Measurements from ENCODE around the gene STIM1. TPM values are rescaled to one million over a fixed set of nuclear protein-coding genes. Genes with fewer than 3 reads are reported as not detected.

Gene STIM1
- total RNA-seq, 1 donor: 57.9 TPM

GRCh38 chr11:3825473-3826154, 29.9 kb upstream of the STIM1 start:
- H3K27ac ChIP-seq (ENCODE audit: low read depth, low read length): no peak overlapping the region
- H3K27me3 ChIP-seq (ENCODE audit: insufficient read depth, low read length): no peaks in the 10 kb centered on the region
- peaks cover 19% of the 10 kb centered on the region for H4K20me1 ChIP-seq (ENCODE audit: insufficient read depth, low read length)
- H2AFZ ChIP-seq (ENCODE audit: low read length): no peak overlapping the region
- DNase-seq (ENCODE audit: insufficient read length, low spot score, missing footprints): peak; percentile 39
- H3K9me3 ChIP-seq (ENCODE audit: low read depth, low read length): no peaks in the 10 kb centered on the region
- H3K4me2 ChIP-seq (ENCODE audit: insufficient read depth, low read length): no peak overlapping the region
- H3K4me1 ChIP-seq (ENCODE audit: insufficient read depth, low read length): peaks cover 7% of the 10 kb centered on the region
- H3K79me2 ChIP-seq (ENCODE audit: insufficient read depth, low read length): peaks cover 28% of the 10 kb centered on the region
- no peak for TF ChIP-seq CTCF (IDR thresholded peaks at IDR 0.05; ENCODE audit: extremely low read depth, low read depth, low read length)
- peaks cover 35% of the 10 kb centered on the region for H3K36me3 ChIP-seq (ENCODE audit: insufficient read depth, low read length)
- no peak overlapping the region for H3K4me3 ChIP-seq (ENCODE audit: insufficient read depth, low read length)

DNA sequence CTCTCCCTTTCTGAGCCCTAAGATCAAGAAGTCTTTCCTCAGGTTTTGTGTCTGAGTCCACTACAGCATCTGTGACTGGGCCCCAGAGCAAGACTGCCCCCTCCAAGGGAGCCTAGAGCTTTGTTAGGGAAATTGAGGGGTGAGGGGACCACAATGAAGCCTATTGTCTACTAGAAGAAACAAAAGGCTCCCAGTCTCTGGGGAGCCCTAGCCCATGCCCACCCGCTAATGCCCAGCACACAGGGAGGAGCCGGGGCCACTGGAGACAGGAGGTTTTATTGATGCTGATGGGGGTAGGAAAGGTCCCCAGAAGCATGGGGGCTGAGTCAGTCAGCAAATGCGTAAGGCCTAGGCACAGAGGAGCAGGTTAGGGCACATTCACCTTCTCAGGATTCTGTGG, 28.7 kb upstream of the STIM1 start:
- H4K20me1 ChIP-seq (ENCODE audit: insufficient read depth, low read length): peaks cover 28% of the 10 kb centered on the region
- H3K4me1 ChIP-seq (ENCODE audit: insufficient read depth, low read length): peaks cover 7% of the 10 kb centered on the region
- peak; percentile 66 for DNase-seq (ENCODE audit: insufficient read length, low spot score, missing footprints)
- H3K27ac ChIP-seq (ENCODE audit: low read depth, low read length): no peak overlapping the region
- H3K9me3 ChIP-seq (ENCODE audit: low read depth, low read length): no peaks in the 10 kb centered on the region
- peaks cover 38% of the 10 kb centered on the region for H3K36me3 ChIP-seq (ENCODE audit: insufficient read depth, low read length)
- no peak overlapping the region for H2AFZ ChIP-seq (ENCODE audit: low read length)
- TF ChIP-seq CTCF (IDR thresholded peaks at IDR 0.05; ENCODE audit: extremely low read depth, low read depth, low read length): no peak
- peaks cover 39% of the 10 kb centered on the region for H3K79me2 ChIP-seq (ENCODE audit: insufficient read depth, low read length)
- no peaks in the 10 kb centered on the region for H3K27me3 ChIP-seq (ENCODE audit: insufficient read depth, low read length)
- no peak overlapping the region for H3K4me3 ChIP-seq (ENCODE audit: insufficient read depth, low read length)
- no peak overlapping the region for H3K4me2 ChIP-seq (ENCODE audit: insufficient read depth, low read length)

DNA sequence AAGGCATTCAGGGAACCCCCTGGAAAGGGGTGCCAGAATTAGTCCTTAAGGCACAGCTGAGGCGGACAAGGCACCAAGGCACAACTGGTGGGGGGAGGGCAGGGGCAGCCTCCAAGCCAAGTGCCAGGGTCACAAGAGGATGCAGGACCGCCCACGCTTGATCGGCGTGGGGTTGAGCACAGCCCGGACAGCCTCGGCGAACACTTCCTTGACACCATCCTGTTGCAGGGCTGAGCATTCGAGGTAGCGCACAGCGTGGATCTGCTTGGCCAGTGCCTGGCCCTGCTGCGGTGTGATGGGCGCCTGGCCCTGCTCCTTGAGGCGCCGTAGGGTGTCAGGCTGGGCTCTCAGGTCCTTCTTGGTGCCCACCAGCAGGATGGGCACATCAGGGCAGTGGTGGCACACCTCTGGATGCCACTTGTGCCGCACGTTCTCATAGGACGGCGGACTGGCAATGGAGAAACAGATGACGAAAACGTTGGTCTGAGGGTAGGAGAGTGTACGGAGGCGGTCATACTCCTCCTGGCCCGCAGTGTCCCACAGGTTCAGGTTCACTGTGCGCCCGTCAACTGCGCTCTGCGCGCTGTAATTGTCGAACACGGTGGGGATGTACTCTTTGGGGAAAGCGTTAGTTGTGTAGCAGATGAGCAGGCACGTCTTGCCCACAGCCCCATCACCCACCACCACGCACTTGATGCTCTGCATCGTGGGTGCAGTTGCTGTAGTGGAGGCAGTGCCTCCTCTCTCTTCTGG, 27.9 kb upstream of the STIM1 start:
- no peaks in the 10 kb centered on the region for H3K9me3 ChIP-seq (ENCODE audit: low read depth, low read length)
- no peak overlapping the region for H2AFZ ChIP-seq (ENCODE audit: low read length)
- H3K27me3 ChIP-seq (ENCODE audit: insufficient read depth, low read length): no peaks in the 10 kb centered on the region
- no peak overlapping the region for H3K27ac ChIP-seq (ENCODE audit: low read depth, low read length)
- DNase-seq (ENCODE audit: insufficient read length, low spot score, missing footprints): peak; percentile 30
- peaks cover 37% of the 10 kb centered on the region for H4K20me1 ChIP-seq (ENCODE audit: insufficient read depth, low read length)
- peaks cover 7% of the 10 kb centered on the region for H3K4me1 ChIP-seq (ENCODE audit: insufficient read depth, low read length)
- H3K36me3 ChIP-seq (ENCODE audit: insufficient read depth, low read length): peaks cover 38% of the 10 kb centered on the region
- no peak overlapping the region for H3K4me2 ChIP-seq (ENCODE audit: insufficient read depth, low read length)
- no peak overlapping the region for H3K4me3 ChIP-seq (ENCODE audit: insufficient read depth, low read length)
- H3K79me2 ChIP-seq (ENCODE audit: insufficient read depth, low read length): peaks cover 48% of the 10 kb centered on the region
- TF ChIP-seq CTCF (IDR thresholded peaks at IDR 0.05; ENCODE audit: extremely low read depth, low read depth, low read length): no peak

DNA sequence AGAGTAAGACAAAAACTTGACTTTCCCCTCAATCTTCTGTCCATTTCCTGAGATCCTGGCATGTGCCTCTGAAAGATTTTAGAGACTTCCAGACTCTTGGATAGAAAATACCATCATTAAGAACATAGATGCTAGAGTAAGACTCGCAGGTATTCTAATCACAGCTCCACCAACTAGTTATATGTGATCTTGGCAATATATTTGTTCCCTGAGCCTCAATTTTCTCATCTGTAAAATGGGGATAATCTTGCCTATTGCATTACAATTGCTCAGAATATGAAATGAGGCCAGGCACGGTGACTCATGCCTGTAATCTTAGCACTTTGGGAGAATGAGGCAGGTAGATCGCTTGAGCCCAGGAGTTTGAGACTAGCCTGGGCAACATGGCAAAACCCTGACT, 25.4 kb upstream of the STIM1 start:
- H4K20me1 ChIP-seq (ENCODE audit: insufficient read depth, low read length): peaks cover 56% of the 10 kb centered on the region

More for the DNA sequence above, 25.4 kb upstream of the STIM1 start:
- H3K4me3 ChIP-seq (ENCODE audit: insufficient read depth, low read length): no peak overlapping the region
- no peak overlapping the region for H3K27ac ChIP-seq (ENCODE audit: low read depth, low read length)
- H3K9me3 ChIP-seq (ENCODE audit: low read depth, low read length): no peaks in the 10 kb centered on the region
- H3K79me2 ChIP-seq (ENCODE audit: insufficient read depth, low read length): peaks cover 73% of the 10 kb centered on the region
- no peak overlapping the region for H2AFZ ChIP-seq (ENCODE audit: low read length)
- DNase-seq (ENCODE audit: insufficient read length, low spot score, missing footprints): no peak
- no peak for TF ChIP-seq CTCF (IDR thresholded peaks at IDR 0.05; ENCODE audit: extremely low read depth, low read depth, low read length)
- H3K36me3 ChIP-seq (ENCODE audit: insufficient read depth, low read length): peaks cover 38% of the 10 kb centered on the region
- peaks cover 4% of the 10 kb centered on the region for H3K4me1 ChIP-seq (ENCODE audit: insufficient read depth, low read length)
- no peaks in the 10 kb centered on the region for H3K27me3 ChIP-seq (ENCODE audit: insufficient read depth, low read length)
- no peak overlapping the region for H3K4me2 ChIP-seq (ENCODE audit: insufficient read depth, low read length)

All from osteoblast (primary cell).